ENCODE results near the gene CNTRL.

Gene CNTRL

DNA sequence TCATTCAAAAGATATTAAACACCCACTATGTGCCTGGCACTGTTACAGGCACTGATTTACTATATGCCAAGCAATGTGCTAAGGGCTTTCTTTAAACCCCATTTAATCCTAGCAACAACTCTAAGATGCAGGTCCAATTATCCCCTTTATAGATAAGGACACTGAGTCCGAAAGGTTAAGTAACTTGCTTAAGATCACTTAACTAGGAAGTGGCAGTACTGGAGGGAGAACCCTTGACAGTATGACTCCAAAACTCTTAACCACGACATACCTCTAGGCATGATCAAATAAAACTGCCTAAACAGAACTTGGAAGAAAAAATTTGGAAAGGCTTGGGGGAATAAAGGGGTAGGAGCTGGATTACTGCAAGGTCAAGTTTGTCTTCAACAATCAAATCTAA is 125.2 kb downstream of the CNTRL start:
- H3K36me3 Mint-ChIP-seq: peaks cover 15% of the 10 kb centered on the region
- peaks cover 69% of the 10 kb centered on the region for H3K4me1 Mint-ChIP-seq
- H3K4me3 Mint-ChIP-seq: peak overlapping the region; percentile 95
- H3K27ac Mint-ChIP-seq: peak overlapping the region; percentile 94
- CTCF ChIA-PET: interaction anchor here (1.0 to 2.5 kb wide), 6 partner anchors 9 to 23 kb away, joined by 3 to 8 read pairs (median 5); no protein-coding TSS in a partner anchor
- peaks cover 6% of the 10 kb centered on the region for H3K27me3 Mint-ChIP-seq
- H3K9me3 Mint-ChIP-seq: no peaks in the 10 kb centered on the region
- DNase-seq: no peak

DNA sequence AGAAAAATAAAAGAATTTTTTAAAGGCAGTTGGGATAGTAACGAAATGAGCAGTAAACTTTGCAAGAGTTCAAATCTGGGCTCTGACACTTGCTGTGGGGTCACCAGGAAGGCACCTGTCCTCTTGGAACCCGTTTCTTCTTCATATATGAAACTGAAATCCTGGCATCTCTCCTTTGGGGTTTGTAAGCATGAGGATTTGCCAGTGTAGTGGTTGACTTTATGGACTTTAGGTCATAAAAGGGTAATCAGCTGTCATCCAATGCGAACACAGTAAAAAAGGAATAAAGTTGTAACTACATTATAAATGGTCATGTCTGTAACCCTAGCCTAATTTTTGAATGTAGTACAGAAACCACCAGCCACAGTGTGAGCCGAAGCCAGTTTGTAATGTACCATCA is 125.6 kb downstream of the CNTRL start:
- peaks cover 11% of the 10 kb centered on the region for H3K27me3 Mint-ChIP-seq
- H3K4me1 Mint-ChIP-seq: peaks cover 65% of the 10 kb centered on the region
- DNase-seq: no peak
- peak overlapping the region; percentile 95 for H3K4me3 Mint-ChIP-seq
- CTCF ChIA-PET: interaction anchor here (1.4 to 1.9 kb wide), 3 partner anchors 9 to 22 kb away, joined by 4 to 7 read pairs (median 6); no protein-coding TSS in a partner anchor
- peak overlapping the region; percentile 94 for H3K27ac Mint-ChIP-seq
- no peaks in the 10 kb centered on the region for H3K9me3 Mint-ChIP-seq
- H3K36me3 Mint-ChIP-seq: peaks cover 15% of the 10 kb centered on the region

DNA sequence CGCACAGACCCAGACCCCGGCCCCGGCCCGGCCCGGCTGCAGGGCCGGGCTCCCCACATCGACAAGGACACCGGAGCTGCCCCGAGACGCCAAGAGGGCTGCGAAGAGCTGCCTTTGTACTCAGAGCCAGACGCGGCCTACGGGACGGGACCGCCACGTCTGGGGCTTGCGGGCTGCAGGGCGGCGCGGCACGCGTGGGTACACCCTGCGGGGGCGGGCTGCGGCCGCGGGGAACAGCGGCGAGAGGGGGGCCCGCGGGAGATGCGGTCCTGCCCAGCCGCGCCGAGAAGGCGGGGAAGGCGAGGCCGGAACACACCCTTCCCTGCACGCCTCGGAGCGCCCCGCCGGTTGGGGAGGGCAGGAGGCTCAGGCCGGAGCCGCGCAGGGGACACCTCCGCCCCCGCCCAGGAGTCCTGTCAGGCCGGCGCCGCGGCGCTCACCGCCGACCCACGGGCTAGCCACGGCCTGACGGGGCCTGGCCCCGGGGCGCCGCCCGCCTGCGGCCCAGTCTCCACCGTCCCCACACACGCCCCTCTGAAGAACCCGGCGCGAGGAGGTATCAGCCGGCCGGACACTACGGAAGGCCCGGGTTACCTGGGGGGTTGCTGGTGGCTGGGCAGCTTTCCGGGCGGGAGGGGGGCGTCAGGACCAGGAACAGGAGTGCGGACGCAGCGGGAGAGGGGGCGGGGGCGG is 126.4 kb downstream of the CNTRL start:
- Mint-ChIP-seq H3K4me1 (peaks cover 58% of the 10 kb centered on the region), H3K9me3 (no peaks in the 10 kb centered on the region), H3K27me3 (peaks cover 11% of the 10 kb centered on the region), H3K27ac (peak overlapping the region; percentile 96), H3K36me3 (peaks cover 15% of the 10 kb centered on the region), H3K4me3 (peak overlapping the region; percentile 95)
- peak; percentile 64 for DNase-seq
- CTCF ChIA-PET: interaction anchor here (0.8 to 1.9 kb wide), 6 partner anchors 10 to 119 kb away, joined by 3 to 9 read pairs (median 6); no protein-coding TSS in a partner anchor

DNA sequence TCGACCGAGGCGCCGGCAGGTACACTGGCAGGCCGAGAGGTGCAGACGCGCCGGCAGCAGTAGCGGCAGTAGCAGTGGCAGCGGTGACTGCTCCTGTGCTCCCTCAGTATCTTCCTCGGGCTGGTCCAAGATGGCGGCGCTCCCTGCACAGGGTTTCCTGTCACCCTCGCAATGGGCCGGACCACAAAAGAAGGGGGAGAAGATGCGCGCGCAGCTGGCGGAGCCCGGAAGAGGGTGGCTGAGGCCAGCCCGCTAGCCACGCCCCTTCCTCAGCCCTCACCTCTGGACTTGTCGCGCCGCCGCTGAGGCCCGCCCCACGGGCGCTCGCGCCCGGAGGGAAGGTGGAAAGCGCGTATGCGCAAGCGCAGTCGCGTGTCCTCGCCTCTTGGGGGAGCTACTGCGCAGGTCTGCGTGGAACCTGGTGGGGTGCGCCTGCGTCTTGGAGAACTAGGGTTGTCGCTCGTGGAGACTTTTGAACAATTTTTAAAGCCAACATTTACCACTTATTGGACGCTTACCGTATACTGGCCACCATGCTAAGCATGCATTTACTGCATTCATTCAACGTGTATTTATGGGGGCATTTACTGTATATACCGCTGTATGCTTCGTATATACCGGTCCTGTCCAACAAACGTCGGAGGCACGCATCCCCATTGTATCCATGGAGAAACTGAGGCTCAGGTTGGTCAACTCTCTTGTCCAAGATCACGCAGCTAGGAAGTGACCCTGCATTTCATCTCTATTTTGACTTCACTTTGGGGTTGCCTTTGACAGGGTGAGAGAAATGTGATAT is 127.2 kb downstream of the CNTRL start, which contains the start of gene RAB14:
RAB14 (minus strand) TSS at position 132 of the 796 bp plus-strand sequence. CDS start 8,457 bp downstream, outside the sequence.
- Mint-ChIP-seq H3K36me3 (peaks cover 13% of the 10 kb centered on the region), H3K4me1 (peaks cover 59% of the 10 kb centered on the region), H3K27ac (peak within 1 kb of the TSS; percentile 96), H3K4me3 (peak within 1 kb of the TSS; percentile 95), H3K27me3 (peaks cover 11% of the 10 kb centered on the region), H3K9me3 (no peaks in the 10 kb centered on the region)
- CTCF ChIA-PET: interaction anchor here (0.8 to 1.9 kb wide), 4 partner anchors 9 to 118 kb away, joined by 3 to 9 read pairs (median 5); no protein-coding TSS in a partner anchor
- DNase-seq: peak; percentile 100

DNA sequence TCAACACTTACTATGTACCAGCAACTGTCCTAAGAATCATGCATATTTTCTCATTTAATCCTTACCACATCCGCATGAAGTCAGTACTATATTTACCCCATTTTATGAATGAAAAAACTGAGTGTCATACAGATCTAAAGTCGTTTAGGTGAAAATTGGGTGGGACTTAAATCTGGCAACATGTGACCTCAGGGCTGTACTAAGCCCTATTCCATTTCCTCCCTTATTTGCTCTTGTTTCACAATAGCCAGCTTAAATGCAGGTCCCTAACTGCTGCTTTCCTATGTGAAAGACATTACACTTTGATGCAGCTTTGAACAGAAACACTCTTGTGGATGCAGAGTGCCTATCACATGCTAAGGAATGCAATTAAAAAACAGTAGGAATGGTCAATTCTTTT is 129.4 kb downstream of the CNTRL start:
- no peak for DNase-seq
- CTCF ChIA-PET: interaction anchor here (1.9 kb wide), 1 partner anchor 9 kb away, joined by 19 read pairs; no protein-coding TSS in a partner anchor
- Mint-ChIP-seq H3K27me3 (peaks cover 11% of the 10 kb centered on the region), H3K4me3 (no peak overlapping the region), H3K9me3 (no peaks in the 10 kb centered on the region), H3K27ac (no peak overlapping the region), H3K36me3 (peaks cover 6% of the 10 kb centered on the region), H3K4me1 (peaks cover 54% of the 10 kb centered on the region)

DNA sequence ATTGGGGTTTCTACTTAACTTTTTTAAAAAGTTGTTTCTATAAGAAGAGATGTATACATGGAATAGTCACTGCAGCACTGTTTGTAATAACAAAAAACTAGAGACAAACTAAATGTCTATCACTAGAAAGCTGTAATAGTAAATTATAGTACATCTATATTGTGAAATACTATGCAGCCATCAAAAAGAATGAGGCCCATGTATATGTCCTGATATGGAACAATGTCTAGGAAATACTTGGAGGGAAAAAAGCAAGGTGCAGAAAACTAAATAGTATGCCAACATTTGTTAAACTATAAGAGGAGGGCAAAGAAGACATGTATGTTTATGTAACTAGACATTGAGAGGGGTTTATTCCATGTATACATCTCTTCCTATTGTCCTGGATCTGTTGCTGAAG is 129.9 kb downstream of the CNTRL start:
- Mint-ChIP-seq H3K36me3 (peaks cover 6% of the 10 kb centered on the region), H3K4me1 (peaks cover 49% of the 10 kb centered on the region), H3K4me3 (no peak overlapping the region), H3K27ac (no peak overlapping the region), H3K27me3 (peaks cover 11% of the 10 kb centered on the region), H3K9me3 (no peaks in the 10 kb centered on the region)
- CTCF ChIA-PET: interaction anchor here (1.9 kb wide), 1 partner anchor 8 kb away, joined by 19 read pairs; no protein-coding TSS in a partner anchor
- no peak for DNase-seq

DNA sequence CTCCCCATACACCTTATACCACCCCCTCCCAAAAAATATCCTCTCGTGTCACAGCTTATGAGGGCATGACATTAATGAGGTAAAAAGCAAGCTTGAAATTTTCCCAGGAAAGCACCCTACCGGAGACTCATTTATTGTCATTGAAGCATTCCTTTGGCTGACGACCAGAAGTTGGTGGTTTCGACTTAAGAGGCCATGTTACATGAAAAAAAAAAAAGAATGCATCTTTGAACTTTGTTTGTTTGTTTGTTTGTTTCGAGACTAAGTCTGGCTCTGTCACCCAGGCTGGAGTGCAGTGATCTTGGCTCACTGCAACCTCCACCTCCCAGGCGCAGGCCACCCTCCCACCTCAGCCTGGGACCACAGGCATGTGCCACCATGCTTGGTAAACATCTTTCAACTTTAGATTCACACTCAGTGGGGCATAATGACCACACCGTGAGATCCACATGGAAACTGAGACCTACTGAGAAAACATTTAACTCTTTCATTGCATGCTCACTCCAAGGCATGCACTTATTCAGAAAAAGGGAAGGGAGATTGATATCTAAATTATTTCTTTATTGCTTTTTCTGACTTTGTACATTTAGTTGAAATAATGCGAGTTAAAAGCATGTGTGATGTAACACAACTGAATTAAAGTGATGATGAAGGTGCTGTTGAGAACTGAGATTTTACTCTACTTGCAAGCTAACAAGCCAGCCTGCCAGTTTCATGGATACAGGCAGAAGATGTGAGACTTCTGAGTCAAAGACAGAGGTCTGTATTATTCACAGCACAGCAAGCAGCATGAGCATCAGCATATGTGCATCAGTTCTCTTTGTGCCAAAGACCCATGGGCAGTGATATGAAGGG is 132.0 kb downstream of the CNTRL start:
- Mint-ChIP-seq H3K4me1 (peaks cover 44% of the 10 kb centered on the region), H3K4me3 (no peak overlapping the region), H3K9me3 (no peaks in the 10 kb centered on the region), H3K27ac (peak overlapping the region; percentile 40), H3K36me3 (peaks cover 2% of the 10 kb centered on the region), H3K27me3 (peaks cover 9% of the 10 kb centered on the region)
- CTCF ChIA-PET: no interaction called here
- no peak for DNase-seq

DNA sequence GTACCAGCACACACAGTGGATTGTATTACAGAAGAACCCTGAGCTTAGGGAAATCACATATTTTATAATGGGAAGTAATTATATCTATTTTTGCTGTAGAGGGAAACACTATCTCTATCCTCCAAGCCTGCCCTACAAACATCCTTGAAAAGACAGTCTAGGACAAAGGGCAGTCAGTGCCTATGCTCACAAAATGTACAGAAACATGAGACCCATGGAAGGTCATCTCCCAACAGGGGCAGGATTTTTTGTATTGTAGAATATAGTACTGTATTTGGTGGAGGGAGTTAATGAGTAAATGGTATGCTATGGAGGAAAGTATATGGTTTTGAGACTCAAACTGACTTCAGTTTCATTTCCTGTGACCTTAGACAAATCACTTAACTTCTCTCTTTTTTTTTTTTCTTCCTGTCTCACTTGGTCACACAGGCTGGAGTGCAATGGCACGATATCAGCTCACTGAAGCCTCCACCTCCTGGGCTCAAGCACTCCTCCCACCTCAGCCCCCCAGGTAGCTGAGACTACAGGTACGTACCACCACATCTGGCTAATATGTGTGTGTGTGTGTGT is 132.7 kb downstream of the CNTRL start:
- peaks cover 5% of the 10 kb centered on the region for H3K27me3 Mint-ChIP-seq
- no peaks in the 10 kb centered on the region for H3K9me3 Mint-ChIP-seq
- no peak for DNase-seq
- H3K27ac Mint-ChIP-seq: peak overlapping the region; percentile 40
- no peak overlapping the region for H3K4me3 Mint-ChIP-seq
- peaks cover 2% of the 10 kb centered on the region for H3K36me3 Mint-ChIP-seq
- CTCF ChIA-PET: interaction anchor here (0.9 kb wide), 1 partner anchor 12 kb away, joined by 4 read pairs; no protein-coding TSS in a partner anchor
- H3K4me1 Mint-ChIP-seq: peaks cover 38% of the 10 kb centered on the region

DNA sequence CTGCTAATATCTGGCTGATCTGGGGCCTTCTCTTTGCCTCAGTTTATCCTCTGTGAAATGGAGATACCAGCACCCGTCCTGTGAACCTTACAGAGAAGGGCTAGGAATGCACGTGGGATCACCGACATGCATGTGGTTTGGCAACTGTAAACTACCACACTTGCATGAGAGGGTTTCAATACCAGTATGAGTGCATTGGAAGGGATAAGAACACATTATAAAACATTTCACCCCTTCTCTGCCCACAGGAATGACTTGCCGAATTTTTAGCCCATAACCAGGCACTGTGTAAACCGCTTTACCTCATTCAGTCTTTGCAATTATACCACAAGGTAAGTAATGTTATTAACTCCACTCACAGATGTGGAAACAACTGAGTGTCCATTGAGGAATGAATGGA is 135.8 kb downstream of the CNTRL start:
- Mint-ChIP-seq H3K27me3 (no peaks in the 10 kb centered on the region), H3K27ac (no peak overlapping the region), H3K36me3 (no peaks in the 10 kb centered on the region), H3K9me3 (no peaks in the 10 kb centered on the region), H3K4me1 (peaks cover 30% of the 10 kb centered on the region), H3K4me3 (no peak overlapping the region)
- CTCF ChIA-PET: interaction anchor here (1.2 kb wide), 1 partner anchor 9 kb away, joined by 7 read pairs; the partner anchor contains the start of gene RAB14
- DNase-seq: no peak

DNA sequence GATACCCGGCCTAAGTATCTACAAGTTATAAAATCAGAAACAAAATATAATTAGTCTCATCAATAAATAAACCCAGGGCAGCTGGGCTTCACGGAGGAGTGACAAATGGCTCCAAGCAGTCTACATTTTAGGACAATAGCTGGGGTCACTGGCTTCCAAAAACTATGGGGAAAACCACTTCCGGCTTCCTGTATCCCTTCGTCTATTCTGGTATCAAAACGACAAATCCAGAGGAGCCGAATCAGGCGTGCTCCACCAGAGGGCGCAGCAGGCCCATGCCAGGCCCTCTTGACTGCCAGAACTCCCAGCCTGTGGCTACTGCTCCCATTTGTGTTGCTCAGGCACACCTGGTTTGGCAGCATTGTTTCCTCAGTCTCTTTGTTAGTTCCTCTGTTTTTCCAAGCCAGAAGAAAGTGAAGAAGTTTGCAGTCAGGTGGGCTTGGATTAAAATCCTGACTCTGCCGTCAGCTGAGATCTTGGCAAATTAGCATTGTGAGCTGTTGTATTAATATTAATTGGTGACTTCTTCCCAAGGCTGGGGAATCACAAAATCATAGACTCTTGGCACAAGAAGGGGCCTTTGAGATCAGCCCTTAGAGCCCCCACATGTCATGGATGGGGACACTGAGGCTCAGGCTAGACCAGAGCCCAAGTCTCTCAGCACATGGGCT is 138.5 kb downstream of the CNTRL start:
- Mint-ChIP-seq H3K27me3 (no peaks in the 10 kb centered on the region), H3K9me3 (no peaks in the 10 kb centered on the region), H3K4me3 (no peak overlapping the region), H3K36me3 (no peaks in the 10 kb centered on the region), H3K27ac (no peak overlapping the region), H3K4me1 (peaks cover 14% of the 10 kb centered on the region)
- peak; percentile 79 for DNase-seq
- CTCF ChIA-PET: interaction anchor here (0.6 to 5.6 kb wide), 36 partner anchors 8 to 463 kb away, joined by 3 to 50 read pairs (median 4); partner anchors contain the start of genes GSN and RAB14

DNA sequence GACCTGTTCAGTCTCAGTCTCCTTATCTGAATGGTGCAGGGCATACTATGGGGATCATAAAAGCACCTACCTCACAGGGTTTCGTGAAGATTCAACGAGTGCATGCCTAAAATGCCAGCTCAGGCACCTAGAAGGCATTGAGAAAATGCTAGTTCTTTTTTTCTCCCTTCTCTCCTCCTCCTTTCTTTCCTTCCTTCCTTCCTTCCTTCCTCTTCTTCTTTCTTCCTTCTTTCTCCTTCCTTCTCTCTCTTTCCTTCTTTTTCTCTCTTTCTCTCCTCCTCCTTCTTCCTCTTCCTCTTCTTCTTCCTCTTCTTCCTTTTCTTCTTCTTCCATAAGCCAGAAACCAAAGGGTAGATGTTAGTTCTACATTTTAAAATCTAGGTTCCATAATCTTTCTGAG is 139.2 kb downstream of the CNTRL start:
- CTCF ChIA-PET: interaction anchor here (0.6 to 5.6 kb wide), 29 partner anchors 8 to 464 kb away, joined by 3 to 50 read pairs (median 4); partner anchors contain the start of gene GSN
- DNase-seq: no peak
- Mint-ChIP-seq H3K4me3 (no peak overlapping the region), H3K4me1 (peaks cover 10% of the 10 kb centered on the region), H3K36me3 (no peaks in the 10 kb centered on the region), H3K9me3 (no peaks in the 10 kb centered on the region), H3K27me3 (no peaks in the 10 kb centered on the region), H3K27ac (peak overlapping the region; percentile 11)

DNA sequence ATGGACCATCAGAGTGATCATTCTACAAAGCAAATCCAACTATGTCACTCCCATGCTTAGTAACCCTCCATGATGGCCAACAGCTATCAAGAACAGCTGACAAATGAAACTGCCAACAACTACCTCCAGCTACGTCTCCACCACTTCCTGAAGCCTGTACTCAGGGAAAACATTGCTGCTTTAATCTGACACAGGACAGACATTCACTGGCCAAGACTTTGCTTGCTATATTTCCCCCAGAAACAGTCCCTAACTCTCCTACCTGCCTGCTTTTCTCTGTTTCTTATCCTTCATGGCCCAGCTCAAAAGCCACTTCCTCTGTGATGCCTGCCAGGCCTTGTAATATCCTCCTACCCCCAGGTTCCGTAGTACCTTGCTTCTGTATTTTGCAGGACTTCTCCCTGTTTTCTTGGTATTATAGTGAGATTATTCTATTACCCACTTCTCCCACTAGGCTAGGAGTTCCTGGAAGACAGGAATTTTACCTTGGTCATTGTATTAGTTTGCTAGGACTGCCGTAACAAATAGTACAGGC is 141.6 kb downstream of the CNTRL start:
- Mint-ChIP-seq H3K36me3 (no peaks in the 10 kb centered on the region), H3K4me3 (no peak overlapping the region), H3K27me3 (no peaks in the 10 kb centered on the region), H3K4me1 (peaks cover 10% of the 10 kb centered on the region), H3K27ac (no peak overlapping the region), H3K9me3 (no peaks in the 10 kb centered on the region)
- CTCF ChIA-PET: interaction anchor here (0.7 to 5.6 kb wide), 5 partner anchors 62 to 165 kb away, joined by 3 to 46 read pairs (median 3); no protein-coding TSS in a partner anchor
- no peak for DNase-seq

Measured in activated naive CD4-positive, alpha-beta T cell treated with anti-CD3 and anti-CD28 coated beads, Interleukin-2, amount 10 ng/mL, durations not matched to agents 7 days and 5 days (primary cell).